Lung microvascular endothelial cell (primary cell): ENCODE measurements around the gene PPP1R1B. TPM values are rescaled to one million over a fixed set of nuclear protein-coding genes. Genes with fewer than 3 reads are reported as not detected.

Source experiments
- DNase-seq, 2 donors: peaks; one replicate each; pipeline versions ENCODE4 v3.0.0 to v3.0.0-alpha.2; 2010; ENCODE audit warnings: low read depth in 2 of 2
- total RNA-seq: library from RNA; depleted of rRNA; stranded (reverse); fragments of >200 nt; gene quantifications from 2 replicates; pipeline ENCODE4 v1.2.1, GENCODE V29; 2014

The PPP1R1B gene
- total RNA-seq, 1 donor from 2014 or later, result not detected

GRCh38 chr17:39652587-39653315, 26.0 kb downstream of the PPP1R1B start:
- DNase-seq, result no peak

GRCh38 chr17:39653316-39653661, 26.5 kb downstream of the PPP1R1B start:
- DNase-seq, result no peak

GRCh38 chr17:39653662-39654331, 27.0 kb downstream of the PPP1R1B start:
- DNase-seq, result peak; percentile 53 to 63

- no peak for DNase-seq
Observed at GRCh38 chr17:39655105-39655504, 28.4 kb downstream of the PPP1R1B start.

GRCh38 chr17:39658346-39658745, 31.6 kb downstream of the PPP1R1B start:
- DNase-seq, result no peak

GRCh38 chr17:39658760-39659159, 32.0 kb downstream of the PPP1R1B start:
- no peak for DNase-seq

GRCh38 chr17:39659279-39660010, 32.7 kb downstream of the PPP1R1B start:
- DNase-seq, result peak; percentile 78 to 92

- DNase-seq, result no peak
Observed at GRCh38 chr17:39660011-39660360, 33.2 kb downstream of the PPP1R1B start.

- peak; percentile 10 to 42 for DNase-seq
Observed at GRCh38 chr17:39660397-39661385, 33.9 kb downstream of the PPP1R1B start.

- DNase-seq, result no peak
Observed at GRCh38 chr17:39661744-39662541, 35.2 kb downstream of the PPP1R1B start.

- peak in 1 of 2 donors; percentile 43 for DNase-seq
Observed at GRCh38 chr17:39662551-39663339, 36.0 kb downstream of the PPP1R1B start.

- DNase-seq, result no peak
Observed at GRCh38 chr17:39663340-39663687, 36.6 kb downstream of the PPP1R1B start.

GRCh38 chr17:39663688-39664580, 37.2 kb downstream of the PPP1R1B start:
- DNase-seq, result peak; percentile 24 to 62

- DNase-seq, result no peak
Observed at GRCh38 chr17:39664581-39665561, 38.1 kb downstream of the PPP1R1B start, which contains the start of gene TCAP. Gene TCAP (plus strand): TSS chr17:39665349. CDS start chr17:39665360, 11 bp downstream.

- DNase-seq, result no peak
Observed at GRCh38 chr17:39665642-39666224, 39.0 kb downstream of the PPP1R1B start.

GRCh38 chr17:39666231-39666600, 39.5 kb downstream of the PPP1R1B start:
- DNase-seq, result no peak
